Measurements from ENCODE around the gene DIAPH2.

The DIAPH2 gene

GRCh38 chrX:97145934-97146333 lies 461.3 kb downstream of the DIAPH2 start:
- in situ Hi-C loops (cut with MboI; ENCODE audit: low sequenced_read_pairs) = no loop called here

DNA sequence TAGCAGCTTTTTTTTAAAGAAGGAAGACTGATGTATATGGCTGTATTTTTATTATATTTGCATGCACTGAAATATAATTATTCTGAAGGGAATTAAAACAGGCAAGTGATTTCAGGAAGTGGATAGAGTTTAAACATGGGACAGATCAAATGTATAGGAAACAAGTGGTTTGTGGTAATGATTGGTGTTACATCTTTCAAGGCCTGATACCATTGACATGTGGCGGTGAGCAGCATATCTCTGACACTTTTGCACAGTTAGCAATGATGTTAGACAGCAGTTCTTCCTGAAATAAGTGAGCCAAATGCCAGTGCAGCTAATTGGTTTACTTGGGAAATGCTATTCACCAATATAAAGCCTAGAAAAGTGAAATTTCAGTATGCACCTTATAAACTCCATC lies 471.2 kb downstream of the DIAPH2 start:
- in situ Hi-C loops (cut with MboI; ENCODE audit: low sequenced_read_pairs) = no loop called here

- in situ Hi-C loops (cut with MboI; ENCODE audit: low sequenced_read_pairs) = no loop called here
These were observed 473.6 kb downstream of the DIAPH2 start for GRCh38 chrX:97158269-97158668.

- in situ Hi-C loops (cut with MboI; ENCODE audit: low sequenced_read_pairs) = no loop called here
These were observed 475.5 kb downstream of the DIAPH2 start for GRCh38 chrX:97159916-97160800.

- in situ Hi-C loops (cut with MboI; ENCODE audit: low sequenced_read_pairs) = no loop called here
These were observed 482.7 kb downstream of the DIAPH2 start for GRCh38 chrX:97167333-97167732.

DNA sequence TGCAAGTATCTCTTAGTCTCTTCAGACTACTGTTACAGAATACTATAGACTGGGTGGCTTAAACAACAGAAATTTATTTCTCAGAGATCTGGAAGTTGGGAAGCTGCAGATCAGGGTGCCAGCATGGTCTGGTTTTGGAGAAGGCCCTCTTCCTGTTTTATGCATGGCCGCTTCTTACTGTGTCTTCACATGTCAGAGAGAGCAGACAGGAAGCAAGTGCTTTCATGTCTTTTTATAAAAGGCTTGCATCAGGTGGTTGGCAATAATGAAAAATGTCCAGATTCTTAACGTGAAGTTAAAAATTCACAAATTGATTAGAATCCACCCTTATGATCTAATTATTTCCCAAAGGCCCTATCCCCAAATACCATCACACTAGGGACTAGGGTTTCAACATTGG lies 484.0 kb downstream of the DIAPH2 start:
- in situ Hi-C loops (cut with MboI; ENCODE audit: low sequenced_read_pairs) = no loop called here

DNA sequence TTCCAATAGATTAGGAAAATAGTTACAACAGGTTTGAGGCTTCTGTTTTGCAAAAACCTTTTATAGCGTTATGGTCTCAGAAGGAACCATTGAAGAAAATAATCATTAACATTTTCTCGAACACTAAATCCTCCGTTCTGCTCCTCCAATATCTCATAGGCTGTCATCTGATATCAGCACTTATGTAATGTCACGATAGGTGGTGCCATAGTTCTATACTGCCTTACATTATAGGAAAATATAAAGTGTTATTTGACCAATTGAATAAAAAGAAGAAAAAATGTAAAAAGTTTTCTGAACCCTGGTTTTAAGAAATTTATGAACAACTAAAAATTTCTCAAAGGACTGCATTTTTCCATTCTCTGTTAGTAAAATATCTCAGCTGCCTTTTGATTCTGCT lies 490.5 kb downstream of the DIAPH2 start:
- in situ Hi-C loops (cut with MboI; ENCODE audit: low sequenced_read_pairs) = no loop called here

- in situ Hi-C loops (cut with MboI; ENCODE audit: low sequenced_read_pairs) = no loop called here
These were observed 505.0 kb downstream of the DIAPH2 start for GRCh38 chrX:97189668-97190067.

DNA sequence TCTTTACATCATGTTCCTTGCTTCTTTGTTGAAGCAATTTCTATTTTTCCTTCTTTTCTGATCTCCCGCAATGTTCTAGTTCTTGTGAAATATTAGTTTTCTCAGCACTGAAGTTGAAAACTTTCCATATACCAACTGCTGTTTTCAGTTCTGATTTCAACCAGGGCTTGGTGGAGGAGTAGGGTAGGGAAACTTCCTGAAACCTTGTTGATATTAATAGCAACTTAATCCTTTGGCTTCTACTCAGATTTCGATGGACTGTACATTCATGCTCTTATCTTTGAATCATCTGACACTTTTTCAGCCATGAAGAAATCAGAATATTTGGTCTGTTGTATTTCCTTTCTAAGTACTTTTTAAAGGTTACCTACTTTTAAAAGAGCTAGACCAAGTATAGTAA lies 514.9 kb downstream of the DIAPH2 start:
- in situ Hi-C loops (cut with MboI; ENCODE audit: low sequenced_read_pairs) = no loop called here

DNA sequence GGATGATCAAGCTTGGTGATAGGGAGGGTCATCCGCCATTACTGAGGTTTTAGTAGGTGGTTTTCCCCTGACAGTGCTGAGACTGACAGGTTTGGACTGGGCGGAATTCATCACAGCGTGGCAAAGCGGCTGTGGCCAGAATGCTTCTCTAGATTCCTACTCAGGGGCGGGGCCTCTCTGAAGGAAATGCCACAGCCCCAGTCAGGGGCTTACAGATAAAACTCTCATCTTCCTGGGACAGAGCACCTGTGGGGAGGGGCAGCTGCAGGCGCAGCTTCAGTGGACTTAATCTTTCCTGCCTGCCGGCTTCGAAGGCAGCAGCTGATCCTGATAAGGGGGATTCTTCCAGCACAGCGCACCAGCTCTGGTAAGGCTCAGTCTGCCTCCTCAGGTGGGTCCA lies 515.8 kb downstream of the DIAPH2 start:
- in situ Hi-C loops (cut with MboI; ENCODE audit: low sequenced_read_pairs) = no loop called here

- in situ Hi-C loops (cut with MboI; ENCODE audit: low sequenced_read_pairs) = no loop called here
These were observed 525.9 kb downstream of the DIAPH2 start for GRCh38 chrX:97210501-97210900.

GRCh38 chrX:97211070-97211469 lies 526.4 kb downstream of the DIAPH2 start:
- in situ Hi-C loops (cut with MboI; ENCODE audit: low sequenced_read_pairs) = no loop called here

DNA sequence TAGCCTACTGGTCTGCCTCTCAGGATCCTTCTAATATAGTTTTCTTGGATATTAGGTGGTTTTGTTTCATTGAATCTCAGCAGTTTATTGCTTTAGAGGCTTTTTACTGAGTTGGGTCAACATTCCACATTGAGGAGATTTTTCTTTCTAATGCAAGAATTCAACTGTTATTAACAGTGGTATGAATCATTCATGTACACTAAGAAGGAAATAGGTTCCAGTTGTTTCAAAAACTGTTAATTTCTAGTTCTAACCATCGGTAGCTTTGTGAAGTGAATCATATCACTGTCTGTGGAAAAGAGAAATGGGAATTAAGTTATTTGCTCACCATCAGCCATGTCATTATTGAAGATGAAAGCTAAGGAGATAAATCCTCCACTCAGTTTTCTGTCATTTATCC lies 530.5 kb downstream of the DIAPH2 start:
- in situ Hi-C loops (cut with MboI; ENCODE audit: low sequenced_read_pairs) = no loop called here

DNA sequence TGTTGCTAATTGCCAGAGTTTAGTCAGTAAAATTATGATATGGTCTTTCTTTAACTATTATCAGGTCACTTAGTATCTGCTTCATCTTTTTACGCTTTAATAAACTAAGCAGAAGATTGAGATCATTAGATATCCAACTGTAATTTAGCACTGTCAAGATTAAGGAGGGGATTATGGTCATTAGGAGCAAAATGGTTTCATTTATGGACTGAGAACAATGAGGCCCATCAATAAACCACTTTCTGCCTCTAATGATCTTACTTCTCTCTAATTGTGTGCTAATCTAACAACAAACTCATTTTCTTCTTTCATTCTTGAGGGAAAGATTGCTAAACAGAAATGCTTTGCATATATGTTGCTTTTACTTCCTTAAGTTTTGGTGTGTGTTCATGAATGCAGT lies 539.5 kb downstream of the DIAPH2 start:
- in situ Hi-C loops (cut with MboI; ENCODE audit: low sequenced_read_pairs) = no loop called here

- in situ Hi-C loops (cut with MboI; ENCODE audit: low sequenced_read_pairs) = no loop called here
These were observed 544.7 kb downstream of the DIAPH2 start for GRCh38 chrX:97229318-97229717.

DNA sequence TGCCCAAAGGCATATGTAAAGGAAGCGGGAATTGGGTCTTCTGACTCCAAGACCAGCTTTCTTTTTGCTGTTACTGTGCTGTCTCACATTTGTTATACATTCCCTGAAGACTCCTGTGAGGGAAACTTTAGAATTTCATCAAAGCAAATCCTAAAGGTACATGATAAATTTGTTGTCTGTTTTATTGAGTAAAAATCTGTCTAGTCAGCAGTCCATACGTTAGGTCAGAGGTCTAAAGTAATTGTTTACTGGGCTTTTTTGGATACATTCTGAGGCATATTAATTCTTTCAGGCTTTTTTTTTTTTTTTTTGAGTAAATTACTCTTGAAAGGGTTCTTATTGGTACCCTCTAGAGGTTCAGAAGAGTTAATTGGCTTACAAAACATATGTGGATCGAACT lies 546.3 kb downstream of the DIAPH2 start:
- in situ Hi-C loops (cut with MboI; ENCODE audit: low sequenced_read_pairs) = no loop called here

DNA sequence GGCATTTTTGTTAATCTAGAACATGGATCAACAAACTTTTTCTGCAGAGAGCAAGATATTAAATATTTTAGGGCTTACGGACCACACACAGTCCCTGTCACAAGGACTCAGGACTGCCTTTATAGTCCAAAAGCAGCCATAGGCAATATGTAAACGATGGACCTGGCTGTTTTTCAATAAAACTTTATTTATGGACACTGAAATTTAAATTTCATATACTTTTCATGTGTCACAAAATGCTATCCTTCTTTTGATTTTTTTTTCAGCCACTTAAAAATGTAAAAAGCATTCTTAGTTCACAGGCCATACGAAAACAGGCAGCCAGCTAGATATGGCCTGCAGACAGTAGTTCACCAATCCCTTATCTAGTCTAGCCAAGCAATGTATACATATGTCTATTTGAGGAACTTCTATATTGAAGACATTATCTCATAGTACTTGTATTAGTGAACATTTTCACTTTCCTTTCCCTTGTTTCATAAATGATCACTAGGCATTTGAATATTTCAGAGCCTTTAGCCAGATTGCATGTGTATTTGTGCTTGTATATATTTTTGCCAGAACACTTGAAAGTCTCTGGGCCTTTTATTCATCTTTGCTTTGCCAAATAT lies 549.9 kb downstream of the DIAPH2 start:
- in situ Hi-C loops (cut with MboI; ENCODE audit: low sequenced_read_pairs) = no loop called here

DNA sequence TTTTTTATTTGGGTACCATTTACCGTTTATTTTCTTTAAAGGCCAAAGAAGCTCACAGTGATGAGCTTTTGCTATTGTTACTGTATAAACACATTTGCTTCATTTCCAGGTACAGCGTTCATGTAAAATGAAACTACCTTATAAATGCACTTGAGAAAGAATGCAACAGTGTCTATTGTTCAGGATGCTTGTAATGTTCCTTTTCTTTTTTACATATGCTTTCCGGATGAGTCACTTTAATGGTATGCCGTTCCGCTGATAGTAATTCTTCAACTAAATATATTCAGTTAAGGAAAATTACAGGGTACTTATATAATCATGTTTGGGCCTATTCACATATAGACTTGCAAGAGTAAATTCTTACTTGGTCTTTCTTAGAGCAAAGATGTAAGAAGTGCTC lies 554.0 kb downstream of the DIAPH2 start:
- in situ Hi-C loops (cut with MboI; ENCODE audit: low sequenced_read_pairs) = no loop called here

GRCh38 chrX:97252111-97252510 lies 567.5 kb downstream of the DIAPH2 start:
- in situ Hi-C loops (cut with MboI; ENCODE audit: low sequenced_read_pairs) = no loop called here

- in situ Hi-C loops (cut with MboI; ENCODE audit: low sequenced_read_pairs) = no loop called here
These were observed 576.0 kb downstream of the DIAPH2 start for GRCh38 chrX:97260679-97261078.

- in situ Hi-C loops (cut with MboI; ENCODE audit: low sequenced_read_pairs) = no loop called here
These were observed 581.9 kb downstream of the DIAPH2 start for GRCh38 chrX:97266406-97267121.
